COR-L47 (cell line): Measurements from ENCODE around the gene OSBPL1A.
"Not testable (repeated sequence)": the region's sequence is repeated elsewhere in the genome, so short reads cannot be mapped to it uniquely, and the experiment has no call there.

Experiments used
- DNase-seq: peaks from one replicate; lab custom pipeline; 2025; lab: John Stamatoyannopoulos, UW

OSBPL1A gene

GRCh38 chr18:24397131-24397693 is 412 bp downstream of the OSBPL1A start:
- peak; percentile 85 for DNase-seq

GRCh38 chr18:24396082-24396633 is 1.5 kb downstream of the OSBPL1A start:
- no peak for DNase-seq

- no peak for DNase-seq
Observed at GRCh38 chr18:24395049-24395795, 2.4 kb downstream of the OSBPL1A start.

- DNase-seq, result no peak
Observed at GRCh38 chr18:24388957-24389356, 8.7 kb downstream of the OSBPL1A start.

GRCh38 chr18:24386681-24387080 is 10.9 kb downstream of the OSBPL1A start:
- DNase-seq, result no peak

- no peak for DNase-seq
Observed at GRCh38 chr18:24381126-24381525, 16.5 kb downstream of the OSBPL1A start.

GRCh38 chr18:24380163-24380747 is 17.4 kb downstream of the OSBPL1A start:
- no peak for DNase-seq

GRCh38 chr18:24378598-24378997 is 19.0 kb downstream of the OSBPL1A start:
- DNase-seq, result no peak

GRCh38 chr18:24376531-24376930 is 21.1 kb downstream of the OSBPL1A start:
- not testable (repeated sequence) for DNase-seq

- DNase-seq, result no peak
Observed at GRCh38 chr18:24373328-24373727, 24.3 kb downstream of the OSBPL1A start.

GRCh38 chr18:24372279-24372872 is 25.2 kb downstream of the OSBPL1A start:
- DNase-seq, result no peak

GRCh38 chr18:24370120-24370519 is 27.5 kb downstream of the OSBPL1A start:
- DNase-seq, result no peak

- no peak for DNase-seq
Observed at GRCh38 chr18:24369426-24369825, 28.2 kb downstream of the OSBPL1A start.

GRCh38 chr18:24368749-24369148 is 28.9 kb downstream of the OSBPL1A start:
- no peak for DNase-seq

GRCh38 chr18:24366328-24366727 is 31.3 kb downstream of the OSBPL1A start:
- DNase-seq, result no peak

- no peak for DNase-seq
Observed at GRCh38 chr18:24364177-24364576, 33.4 kb downstream of the OSBPL1A start.

- DNase-seq, result no peak
Observed at GRCh38 chr18:24362757-24363156, 34.9 kb downstream of the OSBPL1A start.

- DNase-seq, result peak; percentile 63
Observed at GRCh38 chr18:24359787-24360530, 37.7 kb downstream of the OSBPL1A start.

- DNase-seq, result no peak
Observed at GRCh38 chr18:24354278-24354677, 43.3 kb downstream of the OSBPL1A start.

GRCh38 chr18:24346254-24346653 is 51.4 kb downstream of the OSBPL1A start:
- no peak for DNase-seq

GRCh38 chr18:24344509-24344908 is 53.1 kb downstream of the OSBPL1A start:
- DNase-seq, result no peak

- DNase-seq, result no peak
Observed at GRCh38 chr18:24342347-24342746, 55.3 kb downstream of the OSBPL1A start.
